Measurements from ENCODE around the gene TEX35. TPM values are rescaled to one million over a fixed set of nuclear protein-coding genes. Genes with fewer than 3 reads are reported as not detected.

The TEX35 gene
- total and polyA plus RNA-seq, 10 of the 15 experiments (the other 5 are each of a cell fraction or from before 2014, with no cell fraction given): not detected

GRCh38 chr1:178500936-178501554 is 11.9 kb upstream of the TEX35 start (continued):
- TF ChIP-seq ZNF687 (IDR thresholded peaks at IDR 0.05): no peak
- no peak for TF ChIP-seq PAX8 (IDR thresholded peaks at IDR 0.05)
- TF ChIP-seq GABPA (IDR thresholded peaks at IDR 0.05; ENCODE audit: low read depth): no peak
- no peak for TF ChIP-seq ZNF592 (IDR thresholded peaks at IDR 0.05)
- no peak for TF ChIP-seq REST (IDR thresholded peaks at IDR 0.05; ENCODE audit: low read depth, low read length)
- no peak for TF ChIP-seq ZNF217 (IDR thresholded peaks at IDR 0.05)

All from GM12878 (cell line).